Measurements from ENCODE around the gene SCYGR6. TPM values are rescaled to one million over a fixed set of nuclear protein-coding genes. Genes with fewer than 3 reads are reported as not detected.

Gene SCYGR6
- total and polyA plus RNA-seq, 2 of the 8 experiments (the other 6 are each of a cell fraction or from before 2014, with no cell fraction given) = not detected

- no peak overlapping the region for H3K23ac ChIP-seq (ENCODE audit: insufficient read length)
- H3K4ac ChIP-seq (replicated peaks; ENCODE audit: insufficient read length, low read depth, low read length) = no peak overlapping the region
- H2AFZ ChIP-seq (ENCODE audit: low read length) = no peak overlapping the region
- H3K4me2 ChIP-seq (ENCODE audit: insufficient read depth in 1 of 2, low read depth in 2 of 2, low read length in 2 of 2) = no peak overlapping the region
- H4K5ac ChIP-seq (ENCODE audit: insufficient read length, low read depth, low read length) = no peak overlapping the region
- H3K79me2 ChIP-seq (ENCODE audit: control insufficient read depth in 1 of 2, insufficient read depth in 2 of 2, low read length in 2 of 2) = no peaks in the 10 kb centered on the region
- 91% methylated on average over 1 of the region's 3 CpGs; no CpG with 5 or more reads in 1 of the 2 experiments for WGBS, 2 experiments (ENCODE audit: extremely low coverage in 1 of 2, insufficient coverage in 1 of 2, insufficient read length in 1 of 2, insufficient replicate concordance in 2 of 2, low coverage in 1 of 2, low lambda C conversion rate in 2 of 2, missing lambda C conversion rate in 1 of 2)
- CTCF ChIA-PET (ENCODE audit: partially characterized antibody) = no interaction called here
- no peak overlapping the region for H3K4me3 ChIP-seq (ENCODE audit: extremely low read depth in 1 of 4, insufficient read depth in 2 of 4, low read depth in 3 of 4, low read length in 4 of 4)
- no peak overlapping the region for H3K27ac ChIP-seq (ENCODE audit: low read depth, low read length)
- H3K56ac ChIP-seq (replicated peaks; ENCODE audit: insufficient read length, low read depth, low read length) = no peak overlapping the region
- H2BK120ac ChIP-seq (replicated peaks; ENCODE audit: low read depth, low read length) = no peak overlapping the region
- no peaks in the 10 kb centered on the region for H3K23me2 ChIP-seq (ENCODE audit: low read depth, low read length)
- H3K27me3 ChIP-seq (replicated peaks in 1 of 4; ENCODE audit: control insufficient read depth in 3 of 4, extremely low read depth in 1 of 4, insufficient read depth in 3 of 4, low read length in 3 of 4) = no peaks in the 10 kb centered on the region
- no peak overlapping the region for H4K91ac ChIP-seq (replicated peaks; ENCODE audit: insufficient read length, low read length)
- no peaks in the 10 kb centered on the region; a peak in 1 of 8 replicates for H3K36me3 ChIP-seq (ENCODE audit: control insufficient read depth in 2 of 4, insufficient read depth in 4 of 4, low read length in 3 of 4)
- H2BK20ac ChIP-seq (ENCODE audit: low read length) = no peak overlapping the region
- H3K14ac ChIP-seq (ENCODE audit: insufficient read length) = no peak overlapping the region
- no peak for FAIRE-seq
- H4K20me1 ChIP-seq (replicated peaks in 1 of 2; ENCODE audit: control insufficient read depth in 1 of 2, insufficient read depth in 2 of 2, low read length in 2 of 2) = no peaks in the 10 kb centered on the region
- no peak overlapping the region for H2BK15ac ChIP-seq (ENCODE audit: low read length)
- H3K18ac ChIP-seq (ENCODE audit: extremely low read depth, low read length) = no peak overlapping the region
- H4K8ac ChIP-seq (ENCODE audit: extremely low read depth, insufficient read depth, low read length) = no peak overlapping the region
- no peaks in the 10 kb centered on the region; a peak in 1 of 4 replicates for H3K9me3 ChIP-seq (ENCODE audit: insufficient read depth in 2 of 2, low read depth in 1 of 2, low read length in 1 of 2)
- no peak overlapping the region for H2BK12ac ChIP-seq (ENCODE audit: low read depth, low read length)
- POLR2A ChIA-PET (ENCODE audit: partially characterized antibody) = no interaction called here
- H2AK5ac ChIP-seq (ENCODE audit: low read depth, low read length) = no peak overlapping the region
- no peak for DNase-seq (ENCODE audit: low read depth in 1 of 2, low spot score in 2 of 2)
- no peak overlapping the region for H2BK5ac ChIP-seq (ENCODE audit: low read depth, low read length)
- H3K9ac ChIP-seq (replicated peaks in 1 of 4; ENCODE audit: extremely low read depth in 1 of 4, low read depth in 3 of 4, low read length in 3 of 4) = no peak overlapping the region
- H3K79me1 ChIP-seq (ENCODE audit: low read depth, low read length) = no peaks in the 10 kb centered on the region
- no peaks in the 10 kb centered on the region for H3K4me1 ChIP-seq (replicated peaks in 1 of 4; ENCODE audit: control insufficient read depth in 3 of 4, insufficient read depth in 4 of 4, low read length in 3 of 4)
- no peak for TF ChIP-seq JUND (IDR thresholded peaks at IDR 0.05; ENCODE audit: low read length)
- TF ChIP-seq ATF3 (IDR thresholded peaks at IDR 0.05; ENCODE audit: insufficient read depth, low read depth, low read length) = no peak
Measured at GRCh38 chr2:227701556-227701955, 23.0 kb downstream of the SCYGR6 start.

All from H1 (cell line).